K562 (cell line): ENCODE measurements around the gene CYBRD1. TPM values are rescaled to one million over a fixed set of nuclear protein-coding genes. Genes with fewer than 3 reads are reported as not detected.

Source experiments
- CBFA2T3 ChIP-seq: fragments of 450-650 bp; IDR thresholded peaks from 2 replicates; pipeline ENCODE4 v1.6.1; 2017
- DPF2 ChIP-seq: fragments of 450-650 bp; IDR thresholded peaks from 2 replicates; pipeline ENCODE4 v1.6.1; 2016
- JUND ChIP-seq, 2 experiments: IDR thresholded peaks; 2 replicates in 1 of 2; 3 replicates in 1 of 2; pipeline ENCODE4 v1.6.1; 2011; ENCODE audit warnings: borderline replicate concordance in 2 of 2, low read depth in 2 of 2, low read length in 2 of 2, improper control_type of control experiment in 1 of 2, missing biosample characterization in 1 of 2, missing genetic modification characterization in 1 of 2, missing genetic modification reagents in 1 of 2
- MAFF ChIP-seq: IDR thresholded peaks from 2 replicates; pipeline ENCODE4 v1.6.1; 2012; ENCODE audit warnings: low read length, improper control_type of control experiment
- MAFG ChIP-seq: fragments of 450-650 bp; conservative IDR thresholded peaks from 2 replicates; pipeline ENCODE4 v1.6.1; 2016; ENCODE audit warnings: missing genetic modification characterization, missing compliant biosample characterization
- NFE2 ChIP-seq: IDR thresholded peaks from 2 replicates; pipeline ENCODE4 v1.6.1; 2014; ENCODE audit warnings: antibody characterized with exemption, low read depth
- NFIC ChIP-seq: fragments of 450-650 bp; IDR thresholded peaks from 2 replicates; pipeline ENCODE4 v1.6.1; 2017; ENCODE audit warnings: mild to moderate bottlenecking, inconsistent platforms
- SMC3 ChIP-seq: conservative IDR thresholded peaks from 2 replicates; pipeline ENCODE4 v1.6.1; 2011; ENCODE audit warnings: low read depth, low read length, improper control_type of control experiment; ENCODE audit not compliant: insufficient read depth
- SREBF1 ChIP-seq: fragments of 150-350 bp; IDR thresholded peaks from 2 replicates; pipeline ENCODE4 v1.6.1; 2014; ENCODE audit warnings: antibody characterized with exemption, low read depth, low read length, borderline replicate concordance
- TBL1XR1 ChIP-seq, 2 experiments: IDR thresholded peaks; 2 replicates each; pipeline ENCODE4 v1.6.1; 2012; ENCODE audit warnings: improper control_type of control experiment in 2 of 2, low read length in 2 of 2, mild to moderate bottlenecking in 1 of 2
- polyA plus RNA-seq, 8 experiments: library from polyadenylated mRNA; depleted of rRNA in 4 of 8; stranded (reverse) in 5 of 8; unstranded in 3 of 8; fragments of >200 nt; fragmentation: Nextera tagmentation in 2 of 8; fragmentation: Illumina TruSeq in 1 of 8; extraction: Ambion mirVana in 2 of 8; extraction: Trizol in 1 of 8; gene quantifications; 2 replicates each; pipeline versions ENCODE4 v1.2.1 to v1.2.3, GENCODE V29; 2011 to 2014; ENCODE audit warnings: inconsistent platforms in 1 of 8, missing spikeins in 1 of 8
- total RNA-seq, 7 experiments: library from RNA; depleted of rRNA in 6 of 7; stranded (reverse); fragments of >200 nt in 6 of 7; fragmentation: Illumina TruSeq in 2 of 7; extraction: Trizol in 2 of 7; gene quantifications; 2 replicates each; pipeline versions ENCODE4 v1.2.1 to v1.2.3, GENCODE V29; 2011 to 2021; ENCODE audit warnings: low replicate concordance in 1 of 7
- TF ChIP-seq, protein P1 (sequence below), 2 experiments: fragments of 450-650 bp; conservative IDR thresholded peaks; 2 replicates each; pipeline ENCODE4 v1.6.1; 2017; ENCODE audit warnings: mild to moderate bottlenecking in 2 of 2, moderate library complexity in 2 of 2
- TF ChIP-seq, protein P2 (sequence below): fragments of 450-650 bp; IDR thresholded peaks from 2 replicates; pipeline ENCODE4 v1.6.1; 2018; ENCODE audit not compliant: partially characterized antibody

The CYBRD1 gene
- total and polyA plus RNA-seq, 9 of the 15 experiments (the other 6 are each of a cell fraction or from before 2014, with no cell fraction given) = 9.6 to 22.4 (median 15.6) TPM

DNA sequence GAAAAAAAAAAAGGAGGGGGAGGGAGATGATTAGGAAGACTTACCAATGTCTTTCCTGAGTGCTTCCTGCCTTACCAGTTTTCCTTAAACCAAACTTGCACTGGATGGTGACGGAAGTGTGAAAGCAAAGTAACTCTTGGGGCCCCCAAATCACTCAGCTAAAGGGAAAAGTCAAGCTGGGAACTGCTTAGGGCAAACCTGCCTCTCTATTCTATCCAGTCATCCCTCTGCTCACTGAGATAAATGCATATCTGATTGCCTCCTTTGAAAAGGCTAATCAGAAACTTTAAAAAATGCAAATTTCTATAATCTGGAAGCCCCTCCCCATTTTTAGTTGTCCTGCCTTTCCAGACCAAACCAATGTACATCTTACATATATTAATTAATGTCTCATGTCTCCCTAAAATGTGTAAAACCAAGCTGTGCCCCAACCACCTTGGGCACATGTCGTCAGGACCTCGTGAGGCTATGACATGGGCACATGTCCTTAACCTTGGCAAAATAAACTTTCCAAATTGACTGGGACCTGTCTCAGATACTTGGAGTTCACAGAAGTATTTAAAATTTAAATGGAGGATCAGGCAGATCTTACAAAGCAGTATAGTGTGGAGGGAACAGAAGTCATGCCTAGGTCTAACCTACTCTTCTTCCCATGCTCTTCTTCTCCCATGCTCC lies 7.2 kb upstream of the CYBRD1 start (continued):
- TF ChIP-seq TBL1XR1 (IDR thresholded peaks at IDR 0.05; ENCODE audit: low read length in 2 of 2) (0 out of 4 replicates have a peak, but pooled peaks of 1 of the 2 experiments have one; percentile 19), CBFA2T3 (peak; percentile 76), DPF2 (peak; percentile 80), SMC3 (no peak), NFIC (0 out of 2 replicates have a peak, but pooled peaks have one; percentile 10), MAFF (peak; percentile 20; the same call in 1 of the 2 replicates), NFE2 (peak; percentile 80), SREBF1 (no peak), MAFG (tag) (peak; percentile 66; the same call in 1 of the 2 replicates), JUND (IDR thresholded peaks at IDR 0.05; ENCODE audit: borderline replicate concordance, low read depth, low read length) (peak; percentile 37; the same call in 1 of the 2 replicates), JUND (tag; IDR thresholded peaks at IDR 0.05; ENCODE audit: borderline replicate concordance, low read depth, low read length) (no peak)
- TF ChIP-seq, protein P1, sequence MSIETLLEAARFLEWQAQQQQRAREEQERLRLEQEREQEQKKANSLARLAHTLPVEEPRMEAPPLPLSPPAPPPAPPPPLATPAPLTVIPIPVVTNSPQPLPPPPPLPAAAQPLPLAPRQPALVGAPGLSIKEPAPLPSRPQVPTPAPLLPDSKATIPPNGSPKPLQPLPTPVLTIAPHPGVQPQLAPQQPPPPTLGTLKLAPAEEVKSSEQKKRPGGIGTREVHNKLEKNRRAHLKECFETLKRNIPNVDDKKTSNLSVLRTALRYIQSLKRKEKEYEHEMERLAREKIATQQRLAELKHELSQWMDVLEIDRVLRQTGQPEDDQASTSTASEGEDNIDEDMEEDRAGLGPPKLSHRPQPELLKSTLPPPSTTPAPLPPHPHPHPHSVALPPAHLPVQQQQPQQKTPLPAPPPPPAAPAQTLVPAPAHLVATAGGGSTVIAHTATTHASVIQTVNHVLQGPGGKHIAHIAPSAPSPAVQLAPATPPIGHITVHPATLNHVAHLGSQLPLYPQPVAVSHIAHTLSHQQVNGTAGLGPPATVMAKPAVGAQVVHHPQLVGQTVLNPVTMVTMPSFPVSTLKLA (conservative IDR thresholded peaks at IDR 0.05) = 0 out of 4 replicates have a peak, but pooled peaks of 1 of the 2 experiments have one; percentile 5
- TF ChIP-seq, protein P2, sequence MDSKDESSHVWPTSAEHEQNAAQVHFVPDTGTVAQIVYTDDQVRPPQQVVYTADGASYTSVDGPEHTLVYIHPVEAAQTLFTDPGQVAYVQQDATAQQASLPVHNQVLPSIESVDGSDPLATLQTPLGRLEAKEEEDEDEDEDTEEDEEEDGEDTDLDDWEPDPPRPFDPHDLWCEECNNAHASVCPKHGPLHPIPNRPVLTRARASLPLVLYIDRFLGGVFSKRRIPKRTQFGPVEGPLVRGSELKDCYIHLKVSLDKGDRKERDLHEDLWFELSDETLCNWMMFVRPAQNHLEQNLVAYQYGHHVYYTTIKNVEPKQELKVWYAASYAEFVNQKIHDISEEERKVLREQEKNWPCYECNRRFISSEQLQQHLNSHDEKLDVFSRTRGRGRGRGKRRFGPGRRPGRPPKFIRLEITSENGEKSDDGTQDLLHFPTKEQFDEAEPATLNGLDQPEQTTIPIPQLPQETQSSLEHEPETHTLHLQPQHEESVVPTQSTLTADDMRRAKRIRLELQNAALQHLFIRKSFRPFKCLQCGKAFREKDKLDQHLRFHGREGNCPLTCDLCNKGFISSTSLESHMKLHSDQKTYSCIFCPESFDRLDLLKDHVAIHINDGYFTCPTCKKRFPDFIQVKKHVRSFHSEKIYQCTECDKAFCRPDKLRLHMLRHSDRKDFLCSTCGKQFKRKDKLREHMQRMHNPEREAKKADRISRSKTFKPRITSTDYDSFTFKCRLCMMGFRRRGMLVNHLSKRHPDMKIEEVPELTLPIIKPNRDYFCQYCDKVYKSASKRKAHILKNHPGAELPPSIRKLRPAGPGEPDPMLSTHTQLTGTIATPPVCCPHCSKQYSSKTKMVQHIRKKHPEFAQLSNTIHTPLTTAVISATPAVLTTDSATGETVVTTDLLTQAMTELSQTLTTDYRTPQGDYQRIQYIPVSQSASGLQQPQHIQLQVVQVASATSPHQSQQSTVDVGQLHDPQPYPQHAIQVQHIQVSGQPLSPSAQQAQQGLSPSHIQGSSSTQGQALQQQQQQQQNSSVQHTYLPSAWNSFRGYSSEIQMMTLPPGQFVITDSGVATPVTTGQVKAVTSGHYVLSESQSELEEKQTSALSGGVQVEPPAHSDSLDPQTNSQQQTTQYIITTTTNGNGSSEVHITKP = no peak
